ENCODE measurements around the gene LDLRAD4.

DNA sequence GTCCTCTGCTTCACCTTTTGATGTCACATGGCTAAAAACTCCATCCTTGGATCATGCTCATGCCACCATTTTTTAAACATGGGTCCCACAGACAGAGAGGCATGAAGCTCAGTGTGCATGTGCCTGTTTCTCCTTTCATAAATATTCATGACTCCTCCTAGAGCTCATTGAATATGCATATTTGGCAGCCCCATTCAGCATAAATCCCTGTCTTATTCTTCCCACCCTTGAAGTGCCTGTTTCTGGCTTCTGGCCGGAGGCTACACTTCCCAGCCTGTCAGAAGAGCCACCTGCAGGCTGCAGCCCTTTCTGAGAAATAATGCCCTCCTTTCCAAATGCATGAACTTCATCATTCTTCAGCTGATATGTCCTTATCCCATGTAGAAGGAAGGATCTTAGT lies 109.7 kb downstream of the LDLRAD4 start:
- TF ChIP-seq, protein P1, sequence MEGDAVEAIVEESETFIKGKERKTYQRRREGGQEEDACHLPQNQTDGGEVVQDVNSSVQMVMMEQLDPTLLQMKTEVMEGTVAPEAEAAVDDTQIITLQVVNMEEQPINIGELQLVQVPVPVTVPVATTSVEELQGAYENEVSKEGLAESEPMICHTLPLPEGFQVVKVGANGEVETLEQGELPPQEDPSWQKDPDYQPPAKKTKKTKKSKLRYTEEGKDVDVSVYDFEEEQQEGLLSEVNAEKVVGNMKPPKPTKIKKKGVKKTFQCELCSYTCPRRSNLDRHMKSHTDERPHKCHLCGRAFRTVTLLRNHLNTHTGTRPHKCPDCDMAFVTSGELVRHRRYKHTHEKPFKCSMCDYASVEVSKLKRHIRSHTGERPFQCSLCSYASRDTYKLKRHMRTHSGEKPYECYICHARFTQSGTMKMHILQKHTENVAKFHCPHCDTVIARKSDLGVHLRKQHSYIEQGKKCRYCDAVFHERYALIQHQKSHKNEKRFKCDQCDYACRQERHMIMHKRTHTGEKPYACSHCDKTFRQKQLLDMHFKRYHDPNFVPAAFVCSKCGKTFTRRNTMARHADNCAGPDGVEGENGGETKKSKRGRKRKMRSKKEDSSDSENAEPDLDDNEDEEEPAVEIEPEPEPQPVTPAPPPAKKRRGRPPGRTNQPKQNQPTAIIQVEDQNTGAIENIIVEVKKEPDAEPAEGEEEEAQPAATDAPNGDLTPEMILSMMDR (conservative IDR thresholded peaks at IDR 0.05; ENCODE audit: low read depth, low read length), result no peak
- TF ChIP-seq EZH2 (IDR thresholded peaks at IDR 0.05; ENCODE audit: low read length, unreplicated experiment), result no peak
- TF ChIP-seq EZH2phosphoT487 (IDR thresholded peaks at IDR 0.05; ENCODE audit: borderline replicate concordance, low read length), result no peak
